Endothelial cell of umbilical vein (primary cell): Measurements from ENCODE around the gene CACTIN. TPM values are rescaled to one million over a fixed set of nuclear protein-coding genes. Genes with fewer than 3 reads are reported as not detected.

ENCODE experiments used
- BruUV-seq: library from RNA; stranded (reverse); fragments of 400-500 nt; replicated peaks from 2 replicates; lab custom pipeline; 2021; lab: Mats Ljungman, UMichigan
- CTCF ChIA-PET: fragments of 300-600, 350-600 bp; sonication (Branson Sonifier 250); formaldehyde crosslinking; loops from one replicate; lab custom pipeline; 2021; ENCODE audit warnings: antibody characterized with exemption, inconsistent platforms; lab: Charles Lee
- POLR2A ChIA-PET: fragments of 300-600, 350-600 bp; sonication (Branson Sonifier 250); formaldehyde crosslinking; loops from one replicate; lab custom pipeline; 2021; ENCODE audit warnings: antibody characterized with exemption, inconsistent platforms; lab: Charles Lee
- DNase-seq: peaks from one replicate; pipeline ENCODE4 v3.0.0-alpha.2; 2011; ENCODE audit warnings: low read depth, low spot score
- FAIRE-seq: peaks from 2 replicates; lab custom pipeline; 2011; peaks lifted over from hg19 to GRCh38; lab: Jason Lieb, UNC
- H2AFZ ChIP-seq: 2 replicates; pipeline ENCODE4 v1.6.0; 2012; ENCODE audit warnings: low read depth, low read length, control low read depth, inconsistent platforms
- H3K27ac ChIP-seq: 2 replicates; pipeline ENCODE4 v1.5.1; 2011; ENCODE audit warnings: low read depth, mild to moderate bottlenecking, control low read depth, low read length, moderate library complexity; ENCODE audit not compliant: insufficient read depth
- H3K27me3 ChIP-seq, 2 experiments: 2 replicates each; pipeline versions ENCODE4 v1.6.0 to v1.6.1; 2011; ENCODE audit warnings: low read length in 2 of 2, mixed read lengths in 1 of 2; ENCODE audit not compliant: control insufficient read depth in 2 of 2, insufficient read depth in 2 of 2
- H3K36me3 ChIP-seq, 2 experiments: 2 replicates in 1 of 2; 3 replicates in 1 of 2; pipeline ENCODE4 v1.5.1; 2011; ENCODE audit warnings: low read length in 2 of 2, mild to moderate bottlenecking in 1 of 2, moderate library complexity in 1 of 2; ENCODE audit not compliant: control insufficient read depth in 2 of 2, insufficient read depth in 2 of 2; ENCODE audit errors: extremely low read depth in 1 of 2
- H3K4me1 ChIP-seq: 3 replicates; pipeline ENCODE4 v1.5.1; 2011; ENCODE audit warnings: mild to moderate bottlenecking, low read length; ENCODE audit not compliant: control insufficient read depth, insufficient read depth; ENCODE audit errors: extremely low read depth
- H3K4me2 ChIP-seq: 2 replicates; pipeline ENCODE4 v1.6.1; 2011; ENCODE audit warnings: low read length, control low read depth, mixed read lengths; ENCODE audit not compliant: insufficient read depth
- H3K4me3 ChIP-seq, 3 experiments: fragments of 200-600 bp in 1 of 3; sonication (generic), shearing (Covaris generic) in 1 of 3; replicated peaks in 1 of 3; 2 replicates each; pipeline ENCODE4 v1.5.1; 2011 to 2016; ENCODE audit warnings: control low read depth in 3 of 3, low read length in 3 of 3, mild to moderate bottlenecking in 2 of 3, inconsistent platforms in 1 of 3, low read depth in 1 of 3, moderate library complexity in 1 of 3; ENCODE audit not compliant: insufficient read depth in 1 of 3
- H3K79me2 ChIP-seq: 2 replicates; pipeline ENCODE4 v1.6.0; 2012; ENCODE audit warnings: low read length, inconsistent platforms; ENCODE audit not compliant: control insufficient read depth, insufficient read depth
- H3K9ac ChIP-seq: replicated peaks from 2 replicates; pipeline ENCODE3; 2011; ENCODE audit warnings: low read length, control low read depth; ENCODE audit not compliant: insufficient read depth; ENCODE audit errors: extremely low read depth
- H3K9me1 ChIP-seq: replicated peaks from 3 replicates; pipeline ENCODE4 v1.6.0; 2011; ENCODE audit warnings: mild to moderate bottlenecking, low read length; ENCODE audit not compliant: control insufficient read depth, insufficient read depth; ENCODE audit errors: extremely low read depth
- H3K9me3 ChIP-seq: replicated peaks from 2 replicates; pipeline ENCODE4 v1.5.1; 2012; ENCODE audit warnings: low read length, inconsistent platforms; ENCODE audit not compliant: control insufficient read depth, insufficient read depth
- H4K20me1 ChIP-seq: replicated peaks from 2 replicates; pipeline ENCODE3; 2011; ENCODE audit warnings: mild to moderate bottlenecking, low read length; ENCODE audit not compliant: control insufficient read depth, insufficient read depth; ENCODE audit errors: extremely low read depth
- EZH2 ChIP-seq: IDR thresholded peaks from 2 replicates; pipeline ENCODE4 v1.6.1; 2012; ENCODE audit warnings: borderline replicate concordance, low read depth, mild to moderate bottlenecking, moderate library complexity, low read length, inconsistent platforms; ENCODE audit not compliant: severe bottlenecking
- FOS ChIP-seq: IDR thresholded peaks from 2 replicates; pipeline ENCODE4 v1.6.1; 2011; ENCODE audit warnings: mild to moderate bottlenecking, low read length, moderate library complexity, borderline replicate concordance; ENCODE audit not compliant: insufficient read depth
- GATA2 ChIP-seq: IDR thresholded peaks from 2 replicates; pipeline ENCODE4 v1.7.0; 2011; ENCODE audit warnings: low read depth, mild to moderate bottlenecking, moderate library complexity, mixed read lengths, low read length; ENCODE audit not compliant: insufficient read length, insufficient read depth
- JUN ChIP-seq: IDR thresholded peaks from 2 replicates; pipeline ENCODE4 v1.6.1; 2011; ENCODE audit warnings: borderline replicate concordance, low read depth; ENCODE audit not compliant: insufficient read length, insufficient read depth
- MYC ChIP-seq: IDR thresholded peaks from one replicate; pipeline ENCODE4 v1.6.1; 2011; ENCODE audit warnings: mild to moderate bottlenecking, low read depth, low read length
- POLR2A ChIP-seq: IDR thresholded peaks from 2 replicates; pipeline ENCODE4 v1.6.1; 2012; ENCODE audit warnings: low read depth, mild to moderate bottlenecking, control low read depth, low read length
- POLR2AphosphoS5 ChIP-seq: IDR thresholded peaks from 2 replicates; pipeline ENCODE4 v1.6.1; 2012; ENCODE audit warnings: low read depth, mild to moderate bottlenecking, control low read depth, low read length, moderate library complexity; ENCODE audit not compliant: insufficient read depth
- dilution Hi-C: fragments of 300-500 bp; cut with MboI; formaldehyde crosslinking; loops from one replicate; pipeline ENCODE4 v1.15.0; 2019; ENCODE audit warnings: low sequenced_read_pairs; ENCODE audit not compliant: extremely low pct_ligation_motif_present
- intact Hi-C: fragments of 100-400 bp; cut with micrococcal nuclease; formaldehyde crosslinking; loops from one replicate; pipeline ENCODE4 v1.10.0; 2022
- polyA plus RNA-seq, 4 experiments: library from polyadenylated mRNA; depleted of rRNA in 3 of 4; stranded (reverse) in 3 of 4; unstranded in 1 of 4; fragments of >200 nt; gene quantifications; 2 replicates each; pipeline versions ENCODE4 v1.2.1 to v1.2.3, GENCODE V29; 2011 to 2012; ENCODE audit warnings: missing spikeins in 1 of 4
- total RNA-seq: library from RNA; stranded (reverse); gene quantifications from 2 replicates; pipeline ENCODE4 v1.2.3, GENCODE V29; 2021
- TF ChIP-seq, protein P1 (sequence below): IDR thresholded peaks from 2 replicates; pipeline ENCODE4 v1.6.1; 2011; ENCODE audit not compliant: insufficient read depth, insufficient read length
- TF ChIP-seq, protein P2 (sequence below), 2 donors: IDR thresholded peaks; 1 replicate in 1 of 2; 2 replicates in 1 of 2; pipeline ENCODE4 v1.5.1; 2011; ENCODE audit warnings: low read length in 2 of 2, mild to moderate bottlenecking in 2 of 2, moderate library complexity in 2 of 2, control low read depth in 1 of 2, inconsistent platforms in 1 of 2, low read depth in 1 of 2; ENCODE audit not compliant: insufficient read depth in 1 of 2; ENCODE audit errors: extremely low read depth in 1 of 2

Gene CACTIN
- total and polyA plus RNA-seq, 2 donors (not counting 3 experiments of a cell fraction or from before 2014, with no cell fraction given): 29.7 to 36.1 TPM

GRCh38 chr19:3663838-3664237 is 37.2 kb upstream of the CACTIN start:
- H2AFZ ChIP-seq: no peak overlapping the region
- no peaks in the 10 kb centered on the region for H3K9me3 ChIP-seq
- no peak overlapping the region for H3K9ac ChIP-seq
- no peaks in the 10 kb centered on the region for H4K20me1 ChIP-seq
- DNase-seq: no peak
- H3K27me3 ChIP-seq: no peaks in the 10 kb centered on the region
- intact Hi-C loops (no loop called here), dilution Hi-C loops (no loop called here)
- CTCF ChIA-PET: no interaction called here
- FAIRE-seq: no peak
- H3K27ac ChIP-seq: no peak overlapping the region
- H3K4me3 ChIP-seq: no peak overlapping the region
- no peak overlapping the region for H3K4me2 ChIP-seq
- no peaks in the 10 kb centered on the region for H3K9me1 ChIP-seq
- POLR2A ChIA-PET: no interaction called here
- no peaks in the 10 kb centered on the region for H3K79me2 ChIP-seq
- peaks cover 0 to 30% of the 10 kb centered on the region in 2 experiments for H3K36me3 ChIP-seq
- TF ChIP-seq, protein P1, sequence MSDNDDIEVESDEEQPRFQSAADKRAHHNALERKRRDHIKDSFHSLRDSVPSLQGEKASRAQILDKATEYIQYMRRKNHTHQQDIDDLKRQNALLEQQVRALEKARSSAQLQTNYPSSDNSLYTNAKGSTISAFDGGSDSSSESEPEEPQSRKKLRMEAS: no peak
- TF ChIP-seq EZH2 (no peak), GATA2 (no peak), JUN (no peak), FOS (no peak), MYC (no peak), POLR2A (no peak), POLR2AphosphoS5 (no peak)
- TF ChIP-seq, protein P2, sequence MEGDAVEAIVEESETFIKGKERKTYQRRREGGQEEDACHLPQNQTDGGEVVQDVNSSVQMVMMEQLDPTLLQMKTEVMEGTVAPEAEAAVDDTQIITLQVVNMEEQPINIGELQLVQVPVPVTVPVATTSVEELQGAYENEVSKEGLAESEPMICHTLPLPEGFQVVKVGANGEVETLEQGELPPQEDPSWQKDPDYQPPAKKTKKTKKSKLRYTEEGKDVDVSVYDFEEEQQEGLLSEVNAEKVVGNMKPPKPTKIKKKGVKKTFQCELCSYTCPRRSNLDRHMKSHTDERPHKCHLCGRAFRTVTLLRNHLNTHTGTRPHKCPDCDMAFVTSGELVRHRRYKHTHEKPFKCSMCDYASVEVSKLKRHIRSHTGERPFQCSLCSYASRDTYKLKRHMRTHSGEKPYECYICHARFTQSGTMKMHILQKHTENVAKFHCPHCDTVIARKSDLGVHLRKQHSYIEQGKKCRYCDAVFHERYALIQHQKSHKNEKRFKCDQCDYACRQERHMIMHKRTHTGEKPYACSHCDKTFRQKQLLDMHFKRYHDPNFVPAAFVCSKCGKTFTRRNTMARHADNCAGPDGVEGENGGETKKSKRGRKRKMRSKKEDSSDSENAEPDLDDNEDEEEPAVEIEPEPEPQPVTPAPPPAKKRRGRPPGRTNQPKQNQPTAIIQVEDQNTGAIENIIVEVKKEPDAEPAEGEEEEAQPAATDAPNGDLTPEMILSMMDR (IDR thresholded peaks at IDR 0.05; ENCODE audit: extremely low read depth in 1 of 2, insufficient read depth in 1 of 2, low read depth in 1 of 2, low read length in 2 of 2): no peak
- no TSS peak for BruUV-seq
- H3K4me1 ChIP-seq: no peaks in the 10 kb centered on the region
